Stimulated activated CD4-positive, alpha-beta T cell treated with anti-CD3 and anti-CD28 coated beads, Interleukin-1b, Interleukin-23, amount 100 ng/mL, for 24 hours (primary cell): ENCODE measurements around the gene DCUN1D4.
"Not testable (repeated sequence)": the region's sequence is repeated elsewhere in the genome, so short reads cannot be mapped to it uniquely, and the experiment has no call there.

Experiments used
- DNase-seq, 4 experiments: peaks; one replicate each; pipeline ENCODE4 v3.0.0-alpha.2; 2020; ENCODE audit warnings: low read depth in 4 of 4, low spot score in 1 of 4

The DCUN1D4 gene

DNA sequence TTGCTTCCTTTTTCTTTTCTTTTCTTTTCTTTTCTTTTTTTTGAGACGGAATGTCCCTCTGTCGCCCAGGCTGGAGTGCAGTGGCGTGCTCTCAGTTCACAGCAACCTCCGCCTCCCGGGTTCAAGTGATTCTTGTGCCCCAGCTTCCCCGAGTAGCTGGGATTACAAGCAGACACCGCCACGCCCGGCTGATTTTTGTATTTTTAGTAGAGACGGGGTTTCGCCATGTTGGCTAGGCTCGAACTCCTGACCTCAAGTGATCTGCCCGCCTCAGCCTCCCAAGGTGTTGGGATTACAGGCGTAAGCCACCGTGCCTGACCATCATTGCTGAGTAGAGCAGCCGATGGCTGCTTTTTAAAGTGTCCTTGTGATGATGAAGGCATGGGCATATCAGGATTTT is 50.4 kb downstream of the DCUN1D4 start:
- not testable (repeated sequence) for DNase-seq

DNA sequence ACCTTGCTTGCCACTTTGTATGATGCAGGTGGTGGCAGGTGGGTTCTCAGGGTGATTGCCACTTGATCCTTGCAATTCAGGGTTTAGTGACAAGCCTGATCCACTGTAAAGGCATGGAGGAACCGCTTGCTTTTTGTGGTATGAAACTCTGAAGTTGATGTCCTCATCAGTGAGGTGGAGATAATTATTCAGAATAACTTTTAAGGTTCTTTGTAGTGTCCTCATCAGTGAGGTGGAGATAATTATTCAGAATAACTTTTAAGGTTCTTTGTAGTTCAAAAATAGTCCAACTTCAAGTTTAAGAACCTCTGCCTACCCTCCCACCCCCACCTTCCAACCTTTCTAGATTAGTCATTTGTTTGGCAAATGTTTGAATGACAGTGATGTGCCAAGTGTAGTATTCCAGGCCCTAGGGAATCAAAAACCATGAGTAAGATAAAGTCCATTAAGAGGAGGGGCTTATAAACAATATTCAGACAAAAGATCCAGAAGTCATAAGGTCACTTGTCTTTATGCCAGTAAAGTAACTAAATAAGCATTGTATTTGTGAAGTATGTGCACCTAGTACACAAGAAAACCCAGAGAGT is 51.2 kb downstream of the DCUN1D4 start:
- DNase-seq, result no peak

DNA sequence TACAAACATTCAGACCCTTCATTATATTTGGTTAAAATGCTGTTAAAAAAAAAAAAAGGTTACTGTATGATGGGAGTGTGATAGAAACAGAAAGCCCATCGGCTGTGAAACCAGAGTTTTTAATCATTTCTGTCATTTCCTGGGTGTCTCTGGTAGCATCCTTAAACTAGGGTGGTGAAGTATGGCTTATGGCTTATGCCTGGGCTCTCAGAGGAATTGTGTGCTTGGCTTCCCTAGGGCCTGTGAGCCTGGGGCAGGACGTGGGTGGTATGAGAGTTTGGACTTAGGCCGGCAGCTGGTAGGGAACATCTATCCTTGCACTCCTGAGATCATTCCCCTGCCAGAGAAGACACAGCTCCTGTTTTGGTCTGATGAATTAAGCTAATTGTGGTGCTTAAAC is 52.2 kb downstream of the DCUN1D4 start:
- DNase-seq, result no peak

DNA sequence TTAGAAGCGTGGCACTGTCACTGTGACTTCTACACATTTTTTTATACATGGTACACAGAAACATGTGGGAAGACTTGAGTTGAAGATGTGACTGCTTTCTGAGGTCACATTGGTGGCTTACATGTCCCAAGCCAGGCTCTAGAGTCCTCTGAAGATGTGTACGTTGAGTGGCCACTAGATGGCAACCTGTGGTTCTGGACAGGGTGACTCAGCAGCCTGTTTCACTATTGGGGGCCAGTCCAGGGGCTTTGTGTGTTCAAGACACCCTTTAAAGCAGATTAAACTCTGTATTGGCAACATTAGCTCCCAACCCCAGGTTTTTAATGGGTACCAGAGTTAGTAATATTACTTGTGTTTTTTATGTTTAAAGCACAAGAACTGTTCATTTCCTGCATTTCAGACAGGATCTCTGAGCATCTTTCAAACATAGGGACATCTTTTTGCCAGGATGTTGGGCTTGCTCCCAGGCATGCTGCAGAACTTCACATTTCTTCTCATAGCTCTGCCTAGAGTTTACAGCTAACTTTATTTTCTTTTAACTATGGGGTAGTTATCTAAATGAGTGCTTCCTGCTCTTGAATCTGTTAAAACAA is 53.0 kb downstream of the DCUN1D4 start:
- DNase-seq, result peak; percentile 6 to 28 (median 13)

DNA sequence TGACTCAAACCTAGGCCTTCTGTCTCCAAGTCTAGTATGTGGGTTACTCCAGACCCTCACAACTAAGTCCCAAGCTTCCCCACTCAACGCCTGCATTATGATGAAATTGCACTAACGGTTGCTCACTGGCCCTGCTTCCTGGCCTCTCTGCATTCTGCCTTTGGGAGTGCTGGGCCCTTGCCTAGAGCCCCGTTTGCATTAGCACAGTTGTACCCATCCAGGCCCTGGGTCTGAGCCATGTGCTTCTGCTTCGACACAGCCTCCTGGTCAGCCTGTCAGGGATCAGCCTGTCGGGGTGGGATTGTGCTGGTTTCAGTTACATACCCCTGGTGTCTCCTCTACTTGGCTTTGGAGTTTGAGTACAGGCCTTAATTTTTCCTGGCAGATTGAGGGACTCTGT is 58.4 kb downstream of the DCUN1D4 start:
- no peak for DNase-seq

DNA sequence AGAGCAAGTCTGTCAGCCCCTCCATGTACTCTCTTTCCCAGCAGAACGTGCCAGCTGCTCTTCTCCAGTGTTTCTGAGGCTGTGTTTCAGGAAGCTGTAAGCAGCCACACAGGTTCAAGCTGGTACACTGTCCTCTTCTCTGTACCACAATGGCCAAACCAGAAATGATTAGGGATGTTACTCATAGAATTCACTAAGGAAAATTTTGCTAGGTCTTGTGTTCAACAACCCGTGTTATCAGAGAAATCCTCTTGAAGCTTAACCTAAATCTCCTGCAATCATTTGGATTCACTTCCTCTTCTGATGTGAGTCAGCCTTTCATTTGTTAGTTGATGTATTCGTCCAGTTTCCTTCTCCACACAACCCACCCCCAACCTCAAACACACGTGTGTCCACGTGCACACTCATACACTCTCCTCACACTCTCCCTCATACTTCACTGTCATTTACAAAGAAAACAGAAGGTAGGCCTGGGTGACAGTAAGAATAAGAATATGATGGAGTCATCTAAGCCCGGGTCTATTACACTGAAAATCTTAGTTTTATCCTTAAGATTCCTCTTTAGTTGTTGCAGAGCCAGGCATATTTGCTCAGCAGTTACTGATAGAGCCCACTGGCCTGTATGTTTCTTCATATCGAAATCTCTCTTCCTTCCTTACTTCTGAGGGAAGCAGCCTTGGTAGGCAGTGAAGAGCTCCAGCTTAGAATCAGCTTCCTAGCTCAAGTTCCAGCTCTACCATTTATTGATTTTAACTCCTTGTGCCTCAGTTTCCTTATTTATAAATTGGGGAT is 63.4 kb downstream of the DCUN1D4 start:
- DNase-seq, result no peak

DNA sequence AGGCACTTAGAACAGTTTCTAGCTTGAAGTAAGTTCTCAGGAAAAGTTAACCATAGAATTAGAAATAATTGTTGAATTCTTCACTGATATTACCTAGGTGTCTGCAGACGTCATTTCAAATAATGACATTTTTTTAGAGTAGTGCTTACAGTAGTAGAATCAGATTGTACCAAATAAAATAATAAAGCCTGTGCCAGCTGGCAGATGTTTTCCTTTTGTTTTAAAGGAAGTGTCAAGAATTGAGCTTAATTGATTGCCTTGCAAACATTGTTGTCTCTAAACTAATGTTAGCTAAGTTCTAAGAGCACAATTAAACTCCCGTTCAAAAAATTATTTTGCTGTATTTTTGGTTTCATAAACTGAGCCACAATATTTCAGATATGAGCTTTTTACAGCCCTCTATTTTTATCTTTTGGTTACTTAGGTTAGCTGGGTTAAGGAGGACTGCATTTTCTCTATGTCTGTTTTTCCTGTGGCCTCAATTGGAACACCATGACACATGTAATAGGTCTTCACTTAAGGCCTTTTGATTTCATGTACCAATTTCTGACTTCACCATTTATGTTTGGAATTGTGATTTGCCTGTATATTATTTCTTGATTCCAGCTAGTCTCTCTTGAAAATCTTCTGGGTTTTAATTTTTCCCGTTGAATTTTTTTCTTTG is 64.2 kb downstream of the DCUN1D4 start:
- DNase-seq, result no peak

DNA sequence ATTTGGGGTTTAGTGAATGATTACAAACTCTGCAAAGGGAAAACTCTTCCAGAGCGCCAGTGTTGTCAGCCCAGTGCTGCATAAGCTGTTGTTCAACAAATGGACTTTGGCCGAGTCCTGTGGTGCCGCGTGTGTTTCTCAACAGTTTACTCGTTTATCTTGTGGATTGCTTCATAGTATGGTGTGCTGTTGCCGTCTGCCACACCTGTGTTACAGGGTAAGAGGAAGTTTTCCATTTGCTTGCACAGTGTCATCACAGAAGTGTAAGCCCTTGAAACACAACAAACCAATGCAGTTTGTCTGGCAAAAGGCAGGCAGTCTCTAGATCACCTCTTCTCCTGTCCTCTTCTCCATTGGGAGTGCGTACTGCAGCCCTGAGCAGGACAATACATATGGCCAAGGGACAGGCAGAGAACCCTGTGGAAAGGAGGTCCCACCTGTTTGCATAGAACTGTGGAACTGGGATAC is 66.3 kb downstream of the DCUN1D4 start:
- no peak for DNase-seq

DNA sequence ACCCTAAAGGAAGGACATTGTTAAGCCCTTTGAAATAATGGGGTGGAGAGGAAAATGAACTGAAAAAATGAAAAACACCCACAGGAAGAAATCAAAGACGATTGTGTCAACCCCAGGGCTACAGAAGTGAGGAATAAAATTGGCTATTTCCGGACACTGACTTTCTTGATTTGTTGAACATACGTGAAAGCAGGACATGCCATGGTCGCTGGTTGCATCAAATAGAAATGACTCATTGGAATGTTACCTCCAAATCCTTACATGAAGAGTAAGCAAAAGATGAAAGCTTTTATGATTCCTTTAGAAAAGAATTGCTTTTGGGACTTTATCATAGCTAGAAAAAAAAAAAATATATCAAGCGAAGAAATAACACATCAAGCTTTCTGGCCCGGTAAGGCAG is 75.3 kb downstream of the DCUN1D4 start:
- no peak for DNase-seq

DNA sequence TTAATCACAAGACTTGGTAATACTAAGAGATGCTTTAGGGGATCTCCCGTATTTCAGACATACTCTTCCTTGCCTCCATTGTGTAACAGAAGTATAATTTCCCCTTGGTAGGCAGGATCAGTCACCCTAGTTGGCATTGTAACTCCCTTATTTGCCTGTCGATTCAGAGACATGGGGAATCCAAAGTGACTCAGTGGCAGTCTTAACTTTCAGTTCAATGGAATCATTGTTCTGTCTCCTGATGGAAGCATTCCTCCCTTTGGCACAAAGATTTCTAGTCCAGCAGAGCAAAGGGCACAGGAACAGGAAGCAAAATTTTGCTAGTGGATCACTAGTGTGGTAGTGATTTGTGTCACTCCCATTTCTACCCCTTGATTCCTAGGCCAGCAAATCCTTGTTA is 80.4 kb downstream of the DCUN1D4 start:
- DNase-seq, result no peak

DNA sequence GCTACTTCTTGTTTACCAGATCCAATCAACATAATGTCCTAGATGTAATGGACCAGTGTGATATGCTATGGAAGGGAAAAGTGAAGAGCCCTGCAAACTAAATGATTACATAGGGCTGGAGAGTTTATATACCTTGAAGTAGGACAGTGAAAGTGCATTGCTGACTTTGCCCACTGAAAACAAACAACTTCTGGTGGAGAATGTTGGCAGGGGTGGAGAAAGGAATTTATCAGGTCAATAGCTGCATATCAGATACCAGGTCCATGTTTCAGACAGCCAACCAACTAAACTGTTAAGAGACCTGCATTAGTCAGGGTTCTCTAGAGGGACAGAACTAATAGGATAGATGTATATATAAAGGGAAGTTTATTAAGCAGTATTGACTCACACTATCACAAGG is 82.4 kb downstream of the DCUN1D4 start:
- no peak for DNase-seq

DNA sequence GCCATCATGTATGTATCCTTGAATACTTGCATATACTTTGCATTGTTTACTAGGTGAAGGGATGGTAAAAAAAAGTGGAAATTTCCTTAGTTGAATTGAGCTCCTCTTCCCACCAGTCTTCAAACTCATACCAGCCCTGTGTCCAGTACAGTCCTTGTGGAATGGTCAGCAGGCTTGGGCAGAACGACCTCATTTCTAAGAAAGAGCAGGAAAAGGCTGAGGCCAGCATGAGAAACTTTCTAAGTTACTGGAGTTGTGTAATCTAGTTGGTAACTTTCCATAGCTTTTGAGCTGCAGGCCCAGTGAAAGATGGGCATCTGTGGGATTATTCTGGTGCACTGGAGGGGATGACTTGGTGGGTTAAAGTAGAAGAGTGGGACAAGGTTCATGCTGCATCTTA is 87.6 kb downstream of the DCUN1D4 start:
- DNase-seq, result no peak

DNA sequence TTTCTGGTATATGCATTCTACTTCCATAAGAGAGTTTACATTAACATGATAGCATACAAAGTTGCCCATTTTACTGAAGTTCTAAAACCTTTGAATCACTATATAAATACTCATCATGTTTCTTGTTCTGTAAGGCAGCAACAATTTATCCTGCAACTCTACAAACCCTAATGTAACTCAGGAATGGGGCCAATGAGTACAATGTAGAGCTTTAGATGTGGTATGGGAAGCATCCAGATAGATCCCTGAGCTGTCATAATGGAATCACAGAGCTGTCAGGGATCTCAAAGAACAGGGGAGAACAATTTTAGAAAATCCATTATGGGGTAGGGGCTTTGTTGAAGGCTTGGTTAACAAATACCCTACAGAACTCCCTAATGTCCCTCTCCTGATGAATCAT is 88.5 kb downstream of the DCUN1D4 start:
- no peak for DNase-seq

DNA sequence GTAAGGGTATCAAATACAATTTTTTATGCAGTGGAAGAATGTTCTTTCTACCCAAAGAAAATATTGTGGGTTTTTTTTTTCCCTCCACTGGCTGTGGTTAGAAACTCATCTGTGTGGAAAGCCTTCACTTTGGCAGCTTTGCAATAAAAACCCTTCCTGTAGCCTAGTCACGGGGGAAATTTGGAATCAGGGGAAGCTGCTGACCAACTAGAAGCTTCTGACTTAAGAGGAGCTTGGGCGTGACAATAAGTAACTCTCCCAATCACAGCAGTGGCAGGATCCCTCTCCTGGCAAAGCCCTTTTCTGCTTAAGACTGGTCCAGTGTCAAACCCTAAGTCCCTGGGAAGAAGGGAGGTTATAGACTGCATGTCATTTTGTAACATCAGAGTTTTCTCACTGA is 89.3 kb downstream of the DCUN1D4 start:
- DNase-seq, result no peak

DNA sequence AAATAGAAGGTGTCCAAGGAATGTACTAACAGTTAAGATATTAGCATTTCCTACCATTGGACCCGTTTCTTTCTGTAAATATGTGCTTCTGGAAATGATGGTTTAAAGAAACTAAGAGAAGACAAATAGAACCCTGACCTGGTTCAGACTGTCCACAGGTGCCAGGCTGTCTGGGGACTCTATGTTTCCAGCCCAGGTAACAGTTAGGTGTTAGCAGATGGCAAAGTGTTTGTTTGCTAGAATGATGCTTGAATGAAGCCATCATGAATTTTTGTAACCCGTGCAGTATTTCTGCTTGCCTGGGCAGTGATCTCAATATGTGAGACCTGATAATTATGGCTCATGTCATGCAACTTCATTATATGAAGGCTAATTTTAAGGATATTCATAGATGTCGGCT is 89.7 kb downstream of the DCUN1D4 start:
- DNase-seq, result no peak

DNA sequence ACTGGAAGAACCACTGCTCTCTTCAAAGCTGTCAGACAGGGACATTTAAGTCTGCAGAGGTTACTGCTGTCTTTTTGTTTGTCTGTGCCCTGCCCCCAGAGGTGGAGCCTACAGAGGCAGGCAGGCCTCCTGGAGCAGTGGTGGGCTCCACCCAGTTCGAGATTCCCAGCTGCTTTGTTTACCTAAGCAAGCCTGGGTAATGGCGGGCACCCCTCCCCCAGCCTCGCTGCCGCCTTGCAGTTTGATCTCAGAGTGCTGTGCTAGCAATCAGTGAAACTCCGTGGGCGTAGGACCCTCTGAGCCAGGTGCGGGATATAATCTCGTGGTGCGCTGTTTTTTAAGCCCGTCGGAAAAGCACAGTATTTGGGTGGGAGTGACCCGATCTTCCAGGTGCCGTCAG is 97.5 kb downstream of the DCUN1D4 start:
- DNase-seq, result not testable (repeated sequence)

DNA sequence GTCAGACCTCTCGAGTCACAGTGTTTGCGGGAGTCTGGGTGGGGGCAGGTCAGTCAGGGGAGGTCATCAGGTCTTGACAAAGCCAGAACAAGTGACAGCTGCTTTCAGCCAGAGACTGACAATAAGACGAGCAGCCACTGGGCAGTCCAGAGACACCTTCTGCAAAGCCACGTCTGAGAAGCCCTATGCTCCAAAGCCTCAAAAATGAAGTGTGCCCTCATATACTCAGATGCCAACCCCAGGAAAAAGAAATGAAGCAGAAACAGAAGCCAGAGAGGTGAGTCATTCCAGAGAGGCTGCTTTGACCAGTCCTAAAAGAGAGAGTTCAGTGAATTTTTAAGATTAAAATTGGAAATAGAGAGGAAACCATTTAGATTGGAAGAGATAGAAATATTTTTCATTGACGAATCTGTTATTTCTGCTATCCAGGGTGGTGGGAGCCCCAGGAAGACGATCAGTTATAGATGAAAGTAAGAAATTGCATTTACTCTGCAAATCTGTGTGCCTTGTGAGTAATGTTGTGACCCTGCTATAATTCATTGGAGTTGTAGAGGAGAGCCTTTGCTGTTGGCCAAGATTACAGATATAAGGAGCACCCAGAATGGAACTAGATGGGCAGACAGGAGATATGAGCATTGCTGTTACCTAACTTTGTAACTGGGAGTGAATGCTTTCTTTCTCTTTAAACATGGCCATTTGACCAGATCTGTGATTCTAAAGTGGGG is 99.3 kb downstream of the DCUN1D4 start:
- no peak for DNase-seq

DNA sequence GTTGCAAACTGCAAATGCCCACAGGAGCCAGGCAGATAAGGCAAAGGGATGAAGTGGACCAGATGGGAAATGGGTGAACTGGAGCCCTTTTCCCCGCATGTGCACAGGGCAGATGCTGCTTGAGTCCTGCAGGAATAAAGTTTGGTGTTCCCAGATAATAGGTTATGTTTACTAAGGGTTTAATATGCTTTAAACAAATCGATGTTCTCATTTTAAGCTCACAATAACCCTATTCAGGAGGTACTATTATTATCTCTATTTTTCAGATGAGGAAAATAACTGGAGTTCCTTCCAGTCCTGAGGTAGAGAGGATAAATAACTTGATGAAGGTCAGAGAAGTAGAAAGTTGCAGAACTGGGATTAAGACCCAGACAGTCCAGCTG is 99.9 kb downstream of the DCUN1D4 start:
- DNase-seq, result no peak

DNA sequence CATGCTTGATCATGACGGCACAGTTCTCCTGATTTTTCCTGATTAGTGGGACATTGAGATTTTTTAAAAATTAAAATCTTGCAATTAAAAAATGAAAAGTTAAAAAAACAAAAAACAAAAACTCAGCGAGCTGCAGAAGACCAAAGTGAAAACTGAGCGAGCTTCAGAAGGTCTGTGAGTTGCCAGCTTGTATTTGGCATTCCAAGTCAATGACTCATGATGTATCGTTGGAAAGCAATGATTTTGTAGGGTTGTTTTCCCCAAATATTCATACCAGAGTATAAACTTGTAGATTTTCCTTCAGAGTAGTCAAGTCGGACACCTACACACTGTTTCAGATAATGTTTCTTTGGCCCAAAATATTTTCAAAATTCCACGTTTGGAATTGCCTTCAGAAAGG is 100.3 kb downstream of the DCUN1D4 start:
- DNase-seq, result no peak

DNA sequence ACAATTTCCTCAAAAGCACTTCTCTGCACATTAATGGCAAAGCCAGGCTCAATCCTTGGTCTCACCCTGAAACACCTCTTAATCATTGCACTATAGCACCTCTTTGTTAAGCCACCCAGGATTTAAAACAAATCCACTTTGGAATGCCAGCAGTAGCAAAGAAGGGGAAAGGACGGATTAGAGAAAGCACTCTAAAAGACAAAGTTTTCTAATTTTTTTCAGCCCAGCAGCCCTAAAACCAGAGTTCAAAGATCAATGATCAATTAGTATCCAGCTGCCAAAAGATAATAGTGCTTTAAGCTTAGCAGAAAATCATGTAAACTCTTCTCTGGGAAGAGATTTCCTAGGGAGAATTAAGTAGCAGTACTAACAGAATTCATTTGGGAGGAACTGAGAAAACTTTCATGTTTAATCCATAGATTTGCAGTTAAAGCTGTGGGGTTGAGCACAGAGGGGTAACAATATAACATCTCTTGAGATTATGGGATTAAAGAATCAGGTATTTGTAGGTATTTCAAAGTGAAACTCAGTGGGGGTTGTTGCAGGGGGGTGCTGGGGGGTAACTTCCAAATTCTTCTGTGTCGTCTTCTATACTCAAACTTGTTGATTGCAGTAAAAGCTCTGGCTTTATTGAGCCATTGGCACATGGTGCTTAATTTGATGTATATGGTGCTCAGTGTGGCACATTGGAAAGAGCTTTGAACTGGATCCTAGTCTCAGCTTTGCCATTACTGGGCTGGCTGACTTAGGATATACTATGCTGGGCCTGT is 115.4 kb downstream of the DCUN1D4 start:
- no peak for DNase-seq

DNA sequence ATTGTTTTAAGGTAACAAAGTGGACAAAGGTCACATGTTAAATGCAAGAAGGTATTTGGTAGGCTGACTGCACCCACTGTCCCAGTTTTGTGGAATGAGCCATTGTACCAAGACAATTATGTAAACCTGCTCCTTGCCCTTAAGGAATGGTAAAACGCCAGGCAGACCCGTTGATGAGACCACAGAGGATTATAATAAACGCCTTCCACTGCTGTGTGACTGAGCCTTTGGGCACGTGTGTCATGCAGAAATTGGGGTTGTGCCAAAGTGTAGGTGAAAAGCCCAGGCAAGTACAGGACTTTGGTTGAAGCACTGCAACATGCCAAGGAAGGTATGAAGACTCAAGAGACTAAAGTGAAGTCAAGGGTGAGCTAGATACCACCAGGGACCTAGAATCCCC is 117.5 kb downstream of the DCUN1D4 start:
- DNase-seq, result no peak
